ENCODE data around the gene TAOK2. TPM values are rescaled to one million over a fixed set of nuclear protein-coding genes. Genes with fewer than 3 reads are reported as not detected.

The TAOK2 gene
- total and polyA plus RNA-seq, 2 of the 13 experiments (the other 11 are each of a cell fraction or from before 2014, with no cell fraction given), result 17.4 to 43.2 TPM

DNA sequence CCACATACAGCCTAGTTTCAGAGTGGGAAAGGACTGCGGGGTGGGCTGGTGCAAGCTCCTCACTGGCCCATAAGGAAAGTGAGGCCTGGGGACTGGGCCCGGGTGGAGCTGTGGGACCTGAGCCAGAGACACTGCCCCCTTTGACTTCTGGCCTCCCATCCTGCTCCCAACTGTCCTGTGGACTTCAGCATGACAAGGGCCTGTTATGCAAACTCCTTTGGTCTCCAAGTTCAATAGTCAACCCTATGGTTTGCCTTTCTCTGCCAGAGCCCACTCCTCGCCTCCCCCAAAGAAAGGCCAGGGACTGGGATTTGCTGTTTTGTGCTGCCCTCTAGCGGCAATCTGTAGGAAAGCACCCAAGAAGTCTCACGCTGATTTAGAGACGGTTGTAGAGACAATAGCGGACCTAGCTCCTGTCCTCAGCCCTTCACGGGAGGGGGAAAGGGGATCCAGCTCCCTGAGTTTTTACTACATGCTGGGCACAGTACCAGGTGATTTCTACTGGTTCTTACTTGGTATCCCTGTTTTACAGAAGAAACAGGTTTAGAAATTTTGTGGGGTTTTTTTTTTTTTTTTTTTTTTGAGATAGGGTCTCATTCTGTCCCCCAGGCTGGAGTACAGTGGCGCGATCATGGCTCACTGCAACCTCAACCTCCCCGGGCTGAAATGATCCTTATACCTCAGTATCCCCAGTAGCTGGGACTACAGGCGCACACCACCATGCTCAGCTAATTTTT is 58.6 kb downstream of the TAOK2 start (continued):
- TF ChIP-seq, protein P1, sequence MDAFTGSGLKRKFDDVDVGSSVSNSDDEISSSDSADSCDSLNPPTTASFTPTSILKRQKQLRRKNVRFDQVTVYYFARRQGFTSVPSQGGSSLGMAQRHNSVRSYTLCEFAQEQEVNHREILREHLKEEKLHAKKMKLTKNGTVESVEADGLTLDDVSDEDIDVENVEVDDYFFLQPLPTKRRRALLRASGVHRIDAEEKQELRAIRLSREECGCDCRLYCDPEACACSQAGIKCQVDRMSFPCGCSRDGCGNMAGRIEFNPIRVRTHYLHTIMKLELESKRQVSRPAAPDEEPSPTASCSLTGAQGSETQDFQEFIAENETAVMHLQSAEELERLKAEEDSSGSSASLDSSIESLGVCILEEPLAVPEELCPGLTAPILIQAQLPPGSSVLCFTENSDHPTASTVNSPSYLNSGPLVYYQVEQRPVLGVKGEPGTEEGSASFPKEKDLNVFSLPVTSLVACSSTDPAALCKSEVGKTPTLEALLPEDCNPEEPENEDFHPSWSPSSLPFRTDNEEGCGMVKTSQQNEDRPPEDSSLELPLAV (CRISPR knock-in tag; conservative IDR thresholded peaks at IDR 0.05; ENCODE audit: low read depth), result no peak
- 0 out of 2 replicates have a peak, but pooled peaks have one; percentile 55 for TF ChIP-seq ZBTB25 (CRISPR knock-in tag; IDR thresholded peaks at IDR 0.05)
- 0 out of 2 replicates have a peak, but pooled peaks have one; percentile 40 for TF ChIP-seq MIXL1 (CRISPR knock-in tag; IDR thresholded peaks at IDR 0.05)
- no peak for TF ChIP-seq ZNF354B (CRISPR knock-in tag; IDR thresholded peaks at IDR 0.05)
- TF ChIP-seq, protein P2, sequence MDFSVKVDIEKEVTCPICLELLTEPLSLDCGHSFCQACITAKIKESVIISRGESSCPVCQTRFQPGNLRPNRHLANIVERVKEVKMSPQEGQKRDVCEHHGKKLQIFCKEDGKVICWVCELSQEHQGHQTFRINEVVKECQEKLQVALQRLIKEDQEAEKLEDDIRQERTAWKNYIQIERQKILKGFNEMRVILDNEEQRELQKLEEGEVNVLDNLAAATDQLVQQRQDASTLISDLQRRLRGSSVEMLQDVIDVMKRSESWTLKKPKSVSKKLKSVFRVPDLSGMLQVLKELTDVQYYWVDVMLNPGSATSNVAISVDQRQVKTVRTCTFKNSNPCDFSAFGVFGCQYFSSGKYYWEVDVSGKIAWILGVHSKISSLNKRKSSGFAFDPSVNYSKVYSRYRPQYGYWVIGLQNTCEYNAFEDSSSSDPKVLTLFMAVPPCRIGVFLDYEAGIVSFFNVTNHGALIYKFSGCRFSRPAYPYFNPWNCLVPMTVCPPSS (IDR thresholded peaks at IDR 0.05), result no peak
- peak; percentile 87 for TF ChIP-seq SMC3 (IDR thresholded peaks at IDR 0.05; ENCODE audit: low read length)
- TF ChIP-seq POLR2AphosphoS2 (IDR thresholded peaks at IDR 0.05; ENCODE audit: low read depth, low read length), result no peak
- no peak for TF ChIP-seq ATF7 (IDR thresholded peaks at IDR 0.05)
- no peak for TF ChIP-seq ATF7 (CRISPR knock-in tag; IDR thresholded peaks at IDR 0.05)
- 0 out of 2 replicates have a peak, but pooled peaks have one; percentile 55 for TF ChIP-seq MEF2D (CRISPR knock-in tag; IDR thresholded peaks at IDR 0.05)
- peak; percentile 70 for TF ChIP-seq XRCC5 (optimal IDR thresholded peaks at IDR 0.05; ENCODE audit: low read length)
- no peak for TF ChIP-seq ZNF296 (CRISPR knock-in tag; conservative IDR thresholded peaks at IDR 0.05)
- TF ChIP-seq TFDP1 (CRISPR knock-in tag; IDR thresholded peaks at IDR 0.05; ENCODE audit: borderline replicate concordance), result no peak
- TF ChIP-seq, protein P3, sequence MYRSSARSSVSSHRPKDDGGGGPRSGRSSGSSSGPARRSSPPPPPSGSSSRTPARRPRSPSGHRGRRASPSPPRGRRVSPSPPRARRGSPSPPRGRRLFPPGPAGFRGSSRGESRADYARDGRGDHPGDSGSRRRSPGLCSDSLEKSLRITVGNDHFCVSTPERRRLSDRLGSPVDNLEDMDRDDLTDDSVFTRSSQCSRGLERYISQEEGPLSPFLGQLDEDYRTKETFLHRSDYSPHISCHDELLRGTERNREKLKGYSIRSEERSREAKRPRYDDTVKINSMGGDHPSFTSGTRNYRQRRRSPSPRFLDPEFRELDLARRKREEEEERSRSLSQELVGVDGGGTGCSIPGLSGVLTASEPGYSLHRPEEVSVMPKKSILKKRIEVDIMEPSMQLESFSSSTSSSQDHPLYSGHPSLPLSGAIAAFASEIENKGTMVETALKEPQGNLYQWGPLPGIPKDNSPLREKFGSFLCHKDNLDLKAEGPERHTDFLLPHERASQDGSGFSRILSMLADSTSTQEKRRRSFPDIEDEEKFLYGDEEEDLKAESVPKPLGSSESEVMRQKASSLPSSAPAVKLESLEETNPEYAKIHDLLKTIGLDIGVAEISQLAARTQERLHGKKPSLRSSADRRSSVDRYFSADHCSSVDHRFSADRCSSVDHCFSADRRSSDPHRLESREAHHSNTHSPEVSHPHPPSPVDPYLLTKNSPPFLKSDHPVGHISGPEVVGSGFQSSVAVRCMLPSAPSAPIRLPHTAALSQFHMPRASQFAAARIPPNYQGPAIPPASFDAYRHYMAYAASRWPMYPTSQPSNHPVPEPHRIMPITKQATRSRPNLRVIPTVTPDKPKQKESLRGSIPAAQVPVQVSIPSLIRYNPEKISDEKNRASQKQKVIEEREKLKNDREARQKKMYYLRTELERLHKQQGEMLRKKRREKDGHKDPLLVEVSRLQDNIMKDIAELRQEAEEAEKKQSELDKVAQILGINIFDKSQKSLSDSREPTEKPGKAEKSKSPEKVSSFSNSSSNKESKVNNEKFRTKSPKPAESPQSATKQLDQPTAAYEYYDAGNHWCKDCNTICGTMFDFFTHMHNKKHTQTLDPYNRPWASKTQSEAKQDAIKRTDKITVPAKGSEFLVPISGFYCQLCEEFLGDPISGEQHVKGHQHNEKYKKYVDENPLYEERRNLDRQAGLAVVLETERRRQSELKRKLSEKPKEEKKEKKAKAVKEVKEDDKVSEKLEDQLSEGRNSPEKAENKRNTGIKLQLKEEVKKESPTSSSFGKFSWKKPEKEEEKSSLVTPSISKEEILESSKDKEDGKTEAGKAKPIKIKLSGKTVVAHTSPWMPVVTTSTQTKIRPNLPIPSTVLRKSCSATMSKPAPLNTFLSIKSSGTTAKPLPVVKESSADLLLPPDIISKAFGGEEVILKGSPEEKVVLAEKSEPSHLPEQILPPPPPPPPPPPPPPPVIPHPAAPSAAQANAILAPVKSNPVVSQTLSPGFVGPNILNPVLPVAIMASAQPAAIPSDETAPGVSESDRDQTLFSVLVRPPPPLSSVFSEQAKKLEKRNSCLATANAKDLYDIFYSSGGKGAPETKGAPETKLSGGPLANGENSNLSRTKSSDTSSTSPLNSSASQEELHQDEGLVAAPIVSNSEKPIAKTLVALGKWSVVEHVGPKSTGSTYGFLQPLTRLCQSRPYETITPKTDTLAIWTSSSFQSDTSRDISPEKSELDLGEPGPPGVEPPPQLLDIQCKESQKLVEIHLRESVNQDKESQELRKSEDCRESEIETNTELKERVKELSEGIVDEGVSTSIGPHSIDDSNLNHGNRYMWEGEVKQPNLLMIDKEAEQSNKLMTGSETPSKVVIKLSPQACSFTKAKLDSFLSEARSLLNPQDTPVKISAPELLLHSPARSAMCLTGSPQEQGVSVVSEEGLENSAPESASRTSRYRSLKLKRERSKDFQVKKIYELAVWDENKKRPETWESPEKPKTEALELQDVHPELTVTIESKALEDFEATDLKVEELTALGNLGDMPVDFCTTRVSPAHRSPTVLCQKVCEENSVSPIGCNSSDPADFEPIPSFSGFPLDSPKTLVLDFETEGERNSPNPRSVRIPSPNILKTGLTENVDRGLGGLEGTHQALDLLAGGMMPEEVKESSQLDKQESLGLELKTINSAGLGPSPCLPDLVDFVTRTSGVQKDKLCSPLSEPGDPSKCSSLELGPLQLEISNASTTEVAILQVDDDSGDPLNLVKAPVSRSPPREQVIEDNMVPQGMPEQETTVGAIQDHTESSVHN (CRISPR knock-in tag; IDR thresholded peaks at IDR 0.05), result no peak
- no peak for TF ChIP-seq TP53 (CRISPR knock-in tag; conservative IDR thresholded peaks at IDR 0.05)
- TF ChIP-seq SAP130 (CRISPR knock-in tag; IDR thresholded peaks at IDR 0.05; ENCODE audit: low read depth), result peak; percentile 51; the same call in 1 of the 2 replicates
- no peak for TF ChIP-seq CC2D1A (CRISPR knock-in tag; IDR thresholded peaks at IDR 0.05)

Data from HepG2 (cell line).